ENCODE results near the gene LHFPL2.

The LHFPL2 gene

GRCh38 chr5:78527925-78528324, 120.6 kb downstream of the LHFPL2 start:
- peaks cover 6% of the 10 kb centered on the region for H3K4me1 ChIP-seq (ENCODE audit: insufficient read depth, low read length)
- H3K36me3 ChIP-seq (ENCODE audit: insufficient read depth, low read length) = no peaks in the 10 kb centered on the region
- H3K4me3 ChIP-seq (ENCODE audit: low read length) = no peak overlapping the region
- no peak overlapping the region for H2AFZ ChIP-seq (ENCODE audit: low read depth, low read length)
- H3K27me3 ChIP-seq (ENCODE audit: insufficient read depth, low read length) = no peaks in the 10 kb centered on the region
- no peaks in the 10 kb centered on the region for H3K9me3 ChIP-seq (ENCODE audit: low read length)

DNA sequence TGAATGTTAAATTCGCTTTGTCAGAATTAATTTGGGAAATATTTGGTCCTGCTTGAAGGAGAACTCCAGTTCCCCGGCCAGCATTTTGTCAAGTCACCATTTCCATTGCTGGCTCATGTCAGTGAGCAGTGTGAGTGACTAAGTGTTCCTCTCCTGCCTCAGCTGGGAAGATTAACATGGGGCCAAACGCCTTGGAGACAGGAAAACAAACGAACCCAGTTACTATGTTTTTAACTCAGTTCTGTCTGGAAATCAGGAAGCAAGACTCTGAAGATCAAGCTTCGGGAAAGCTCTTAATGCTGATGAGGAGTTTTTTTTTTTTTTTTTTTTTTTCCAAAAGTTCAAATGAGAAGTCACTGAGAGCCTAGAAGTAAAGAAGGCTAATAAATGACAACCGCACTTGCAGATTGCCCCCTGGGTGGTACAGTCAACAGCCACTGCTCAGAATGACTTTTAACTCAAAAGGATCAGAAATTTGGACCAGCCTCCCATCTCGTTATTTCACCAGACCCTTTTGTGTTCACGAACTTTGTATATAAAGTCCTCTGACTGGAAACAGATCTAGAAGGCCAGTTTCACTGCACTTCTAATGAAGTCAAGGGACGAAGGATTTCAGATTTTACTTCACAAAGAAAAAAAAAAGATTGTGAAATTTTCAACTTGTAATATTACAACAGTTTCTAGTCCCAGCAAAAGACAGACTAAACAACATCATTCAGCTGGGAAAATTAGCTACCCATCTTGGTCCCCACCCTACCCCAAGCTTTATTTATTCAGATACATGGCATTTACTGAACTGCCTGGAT, 121.3 kb downstream of the LHFPL2 start:
- Histone ChIP-seq H3K27me3 (ENCODE audit: insufficient read depth, low read length) (no peaks in the 10 kb centered on the region), H2AFZ (ENCODE audit: low read depth, low read length) (no peak overlapping the region), H3K4me3 (ENCODE audit: low read length) (no peak overlapping the region), H3K36me3 (ENCODE audit: insufficient read depth, low read length) (no peaks in the 10 kb centered on the region), H3K9me3 (ENCODE audit: low read length) (no peaks in the 10 kb centered on the region), H3K4me1 (ENCODE audit: insufficient read depth, low read length) (peaks cover 6% of the 10 kb centered on the region)

DNA sequence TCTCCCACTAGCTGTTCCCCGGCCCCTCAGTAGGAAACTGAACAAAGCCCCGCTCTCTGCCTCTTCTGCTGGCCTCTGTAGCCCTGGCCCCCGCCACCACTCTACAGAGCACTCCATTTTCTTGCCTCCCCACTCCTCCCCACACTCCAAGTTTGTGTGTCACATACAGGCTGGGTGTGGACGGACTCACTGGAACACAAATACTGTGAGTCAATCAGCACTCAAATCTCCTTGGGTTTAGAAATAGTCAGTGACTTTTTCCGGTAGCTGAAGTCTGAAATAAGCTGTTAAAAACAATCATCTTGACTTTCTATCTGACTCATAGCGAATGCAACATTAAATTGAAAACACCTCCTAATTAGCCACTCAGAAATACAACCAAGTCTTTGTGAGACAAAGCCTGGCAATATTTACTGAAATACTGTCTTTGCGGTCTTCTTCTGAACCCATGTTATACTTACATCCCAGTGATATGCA, 122.5 kb downstream of the LHFPL2 start:
- no peaks in the 10 kb centered on the region for H3K36me3 ChIP-seq (ENCODE audit: insufficient read depth, low read length)
- H3K27me3 ChIP-seq (ENCODE audit: insufficient read depth, low read length) = no peaks in the 10 kb centered on the region
- H3K4me1 ChIP-seq (ENCODE audit: insufficient read depth, low read length) = peaks cover 6% of the 10 kb centered on the region
- H2AFZ ChIP-seq (ENCODE audit: low read depth, low read length) = no peak overlapping the region
- H3K4me3 ChIP-seq (ENCODE audit: low read length) = no peak overlapping the region
- no peaks in the 10 kb centered on the region for H3K9me3 ChIP-seq (ENCODE audit: low read length)

DNA sequence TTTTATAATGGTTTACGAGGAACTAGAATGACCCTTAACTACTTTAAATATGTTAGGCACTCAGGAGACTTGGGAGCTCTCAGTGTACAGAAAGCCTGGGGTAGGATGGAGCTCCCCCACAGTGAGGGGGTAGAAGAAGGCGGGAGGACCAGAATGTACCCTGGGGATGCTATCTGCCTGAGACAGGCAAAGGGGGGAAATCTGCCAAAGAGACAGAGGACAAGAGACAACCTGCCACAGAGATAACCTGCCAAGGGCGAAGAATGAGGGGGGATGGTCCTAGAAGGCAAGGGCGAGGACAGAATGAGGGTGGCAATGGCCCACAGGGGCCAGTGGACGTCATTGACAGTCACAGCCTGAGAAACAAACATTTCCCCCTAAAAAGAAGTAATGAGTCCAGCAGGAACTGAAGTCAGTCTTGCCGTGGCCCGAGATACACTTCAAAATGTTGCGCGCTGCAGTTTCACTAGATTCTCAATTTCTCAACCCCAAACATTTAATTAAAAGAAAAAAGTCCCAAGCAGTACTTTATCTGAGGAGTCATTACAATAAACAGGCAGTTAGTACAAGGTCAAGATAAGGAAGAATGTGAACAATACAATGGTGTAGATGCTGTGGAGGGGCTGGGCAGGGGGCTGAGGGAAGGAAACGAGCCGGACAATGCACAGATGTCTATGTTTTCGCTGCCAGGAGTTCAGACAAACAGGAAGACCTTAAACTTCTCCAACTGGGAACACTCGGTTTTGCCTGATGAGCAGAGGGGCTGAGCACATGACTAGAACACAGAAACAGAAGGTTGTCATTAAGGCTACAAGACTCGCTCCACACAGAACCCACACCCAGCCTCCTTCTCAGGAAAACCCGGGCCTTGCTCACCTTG, 125.0 kb downstream of the LHFPL2 start:
- H2AFZ ChIP-seq (ENCODE audit: low read depth, low read length) = no peak overlapping the region
- H3K27me3 ChIP-seq (ENCODE audit: insufficient read depth, low read length) = no peaks in the 10 kb centered on the region
- no peak overlapping the region for H3K4me3 ChIP-seq (ENCODE audit: low read length)
- H3K9me3 ChIP-seq (ENCODE audit: low read length) = no peaks in the 10 kb centered on the region
- peaks cover 10% of the 10 kb centered on the region for H3K4me1 ChIP-seq (ENCODE audit: insufficient read depth, low read length)
- H3K36me3 ChIP-seq (ENCODE audit: insufficient read depth, low read length) = no peaks in the 10 kb centered on the region

DNA sequence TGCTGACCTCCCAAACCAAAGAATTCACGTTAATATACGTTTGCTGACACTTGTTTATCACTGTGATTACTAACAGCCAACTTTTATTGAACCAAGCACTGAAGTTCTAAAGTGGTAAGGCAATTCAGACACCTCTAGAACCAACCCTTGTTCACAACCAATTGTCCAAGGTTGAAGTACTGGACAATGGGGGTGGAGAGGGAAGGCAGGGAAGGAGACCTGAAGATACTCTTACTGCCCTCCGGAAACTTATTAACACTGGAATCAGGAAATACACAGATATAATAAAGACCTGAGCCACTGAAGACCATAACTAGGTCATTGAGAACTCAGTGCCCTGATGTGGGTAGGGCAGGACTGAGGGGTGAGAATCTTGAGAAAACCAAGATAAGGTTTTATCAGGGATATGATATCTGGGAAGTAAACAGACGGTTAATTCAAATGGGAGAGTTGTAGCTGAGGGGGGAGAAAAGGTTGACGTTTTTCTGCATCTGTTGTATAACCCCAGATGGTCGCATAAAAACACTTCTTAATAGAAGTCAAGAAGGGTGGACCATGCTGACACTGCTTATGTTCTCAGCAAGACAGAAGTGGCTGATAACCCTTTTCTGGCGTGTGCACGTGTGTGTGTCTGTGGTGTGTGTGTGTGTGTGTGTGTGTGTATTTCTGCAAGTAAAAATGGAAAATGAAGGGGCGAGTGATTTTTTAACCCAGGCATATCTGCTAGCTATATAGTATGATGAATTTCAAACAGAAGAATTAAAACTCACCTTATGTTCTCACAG, 125.9 kb downstream of the LHFPL2 start:
- Histone ChIP-seq H3K27me3 (ENCODE audit: insufficient read depth, low read length) (no peaks in the 10 kb centered on the region), H3K9me3 (ENCODE audit: low read length) (no peaks in the 10 kb centered on the region), H3K4me3 (ENCODE audit: low read length) (no peak overlapping the region), H2AFZ (ENCODE audit: low read depth, low read length) (no peak overlapping the region), H3K36me3 (ENCODE audit: insufficient read depth, low read length) (no peaks in the 10 kb centered on the region), H3K4me1 (ENCODE audit: insufficient read depth, low read length) (peaks cover 15% of the 10 kb centered on the region)

DNA sequence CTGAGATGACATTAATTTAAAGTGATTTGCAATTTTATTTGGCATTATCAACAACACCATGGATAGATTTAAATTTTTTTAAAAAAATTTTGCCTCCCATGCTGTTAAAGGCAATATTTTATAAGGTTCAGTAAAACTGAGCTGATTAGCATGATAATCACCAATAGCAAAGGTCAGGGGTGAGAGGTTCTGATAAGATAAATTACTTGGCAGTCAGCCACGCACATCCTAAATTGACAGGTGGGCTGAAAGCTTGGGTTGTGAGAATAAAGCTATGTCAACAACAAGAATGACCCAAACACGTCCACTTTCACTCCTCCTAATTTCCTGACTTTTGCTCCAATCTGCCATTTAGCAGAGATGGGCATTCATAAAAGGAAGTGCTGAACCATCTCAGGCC, 127.1 kb downstream of the LHFPL2 start:
- no peak overlapping the region for H3K4me3 ChIP-seq (ENCODE audit: low read length)
- H3K27me3 ChIP-seq (ENCODE audit: insufficient read depth, low read length) = no peaks in the 10 kb centered on the region
- H3K36me3 ChIP-seq (ENCODE audit: insufficient read depth, low read length) = no peaks in the 10 kb centered on the region

DNA sequence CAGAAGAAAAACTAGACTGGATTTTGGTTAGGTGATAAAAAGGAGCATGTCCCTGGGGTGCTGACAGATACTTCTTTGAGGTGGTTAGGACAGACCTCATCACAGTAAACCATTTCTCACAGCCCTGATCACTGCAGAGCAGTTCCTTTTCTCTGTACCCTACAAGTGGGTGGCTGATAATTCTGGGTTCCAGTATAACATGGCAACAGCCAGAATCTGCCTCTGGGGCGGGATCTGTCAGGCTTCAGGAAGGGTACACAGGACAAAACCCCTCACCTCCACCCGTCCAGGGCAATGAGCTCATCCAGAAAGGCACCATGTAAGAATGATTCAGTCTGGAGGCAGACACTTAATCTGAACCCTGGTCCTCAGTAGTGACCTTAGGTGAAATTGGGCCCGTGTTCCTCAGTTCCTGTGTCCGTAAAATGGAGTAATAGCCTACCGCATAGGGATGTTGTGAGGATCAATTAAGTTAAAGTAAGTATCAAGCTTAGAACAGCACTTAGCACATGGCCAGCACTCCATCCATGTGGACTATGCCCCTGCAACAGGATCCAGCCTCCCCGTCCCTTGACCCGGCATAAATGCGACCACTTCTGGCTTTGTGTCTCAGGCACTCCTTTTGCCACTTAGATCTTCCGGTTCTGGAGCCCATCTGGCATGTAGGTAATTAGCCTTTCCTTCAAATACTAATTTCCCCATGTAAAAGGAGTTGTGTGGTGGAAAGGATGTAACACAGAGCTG, 129.2 kb downstream of the LHFPL2 start:
- no peaks in the 10 kb centered on the region for H3K9me3 ChIP-seq (ENCODE audit: low read length)
- no peak overlapping the region for H3K4me3 ChIP-seq (ENCODE audit: low read length)
- no peak overlapping the region for H2AFZ ChIP-seq (ENCODE audit: low read depth, low read length)
- H3K4me1 ChIP-seq (ENCODE audit: insufficient read depth, low read length) = peaks cover 9% of the 10 kb centered on the region
- H3K36me3 ChIP-seq (ENCODE audit: insufficient read depth, low read length) = no peaks in the 10 kb centered on the region
- no peaks in the 10 kb centered on the region for H3K27me3 ChIP-seq (ENCODE audit: insufficient read depth, low read length)

More for the DNA sequence above, 127.1 kb downstream of the LHFPL2 start:
- peaks cover 11% of the 10 kb centered on the region for H3K4me1 ChIP-seq (ENCODE audit: insufficient read depth, low read length)
- no peaks in the 10 kb centered on the region for H3K9me3 ChIP-seq (ENCODE audit: low read length)
- no peak overlapping the region for H2AFZ ChIP-seq (ENCODE audit: low read depth, low read length)

DNA sequence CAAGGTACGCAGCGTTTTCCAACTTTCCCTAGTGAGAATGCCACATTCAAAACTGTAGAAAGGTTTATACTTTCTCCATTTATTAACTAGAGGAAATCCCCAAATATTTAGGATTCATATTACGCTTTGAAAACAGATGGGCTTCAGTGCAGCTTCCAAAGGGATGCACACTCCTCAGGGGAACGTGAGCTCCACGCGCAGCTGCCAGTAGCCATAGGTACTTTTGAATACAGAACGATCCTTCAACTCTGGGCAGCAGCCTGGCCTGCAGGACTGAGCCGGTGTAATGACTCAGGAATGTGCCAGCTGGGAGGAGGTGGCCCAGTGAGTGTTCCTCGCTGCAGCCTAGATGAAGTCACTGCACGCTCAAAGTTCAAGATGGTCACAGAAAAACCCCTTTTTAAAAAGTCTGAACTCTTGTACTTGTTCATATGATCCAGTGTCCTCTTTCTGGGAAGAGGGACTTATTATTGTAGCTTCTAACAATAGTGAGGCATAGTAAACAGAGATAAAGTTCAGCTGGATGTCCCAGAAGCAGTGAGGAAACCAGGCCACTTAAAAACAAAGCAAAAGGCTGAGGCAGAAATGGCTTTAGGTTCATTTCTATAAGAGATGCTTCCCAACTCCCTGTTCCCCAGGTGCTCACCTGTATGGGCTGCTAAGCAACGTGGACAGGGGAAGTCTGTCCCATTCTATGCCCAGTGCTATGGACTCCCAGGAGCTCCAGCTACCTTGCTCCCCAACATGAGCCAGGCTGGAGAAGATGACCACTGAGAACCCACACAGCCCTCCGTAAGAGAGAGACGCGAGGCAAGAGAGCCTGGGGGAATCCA, 130.0 kb downstream of the LHFPL2 start:
- Histone ChIP-seq H3K36me3 (ENCODE audit: insufficient read depth, low read length) (no peaks in the 10 kb centered on the region), H3K4me3 (ENCODE audit: low read length) (no peak overlapping the region), H2AFZ (ENCODE audit: low read depth, low read length) (no peak overlapping the region)

DNA sequence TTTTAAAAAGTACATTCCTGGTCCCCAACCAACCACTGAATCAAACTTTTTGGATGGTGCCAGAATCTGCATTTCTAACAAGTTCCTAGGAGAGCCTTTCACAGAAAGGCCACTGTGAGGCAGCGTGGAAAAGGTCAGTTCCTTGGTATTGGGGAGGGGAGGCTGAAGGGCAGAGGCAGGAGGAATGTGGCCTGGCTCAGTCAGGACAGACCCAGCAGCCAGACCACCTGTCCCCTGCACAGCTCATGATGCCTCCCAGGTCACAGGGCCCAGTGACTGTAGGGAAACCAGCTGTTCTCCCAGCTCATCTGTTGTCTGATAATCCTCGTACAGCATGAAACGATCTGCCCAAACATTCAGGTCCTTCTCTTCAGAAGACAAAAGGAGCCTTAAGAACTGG, 132.9 kb downstream of the LHFPL2 start:
- Histone ChIP-seq H3K4me3 (ENCODE audit: low read length) (no peak overlapping the region), H3K27me3 (ENCODE audit: insufficient read depth, low read length) (no peaks in the 10 kb centered on the region), H3K9me3 (ENCODE audit: low read length) (no peaks in the 10 kb centered on the region), H3K36me3 (ENCODE audit: insufficient read depth, low read length) (no peaks in the 10 kb centered on the region), H2AFZ (ENCODE audit: low read depth, low read length) (no peak overlapping the region), H3K4me1 (ENCODE audit: insufficient read depth, low read length) (peaks cover 14% of the 10 kb centered on the region)

More for the DNA sequence above, 130.0 kb downstream of the LHFPL2 start:
- H3K27me3 ChIP-seq (ENCODE audit: insufficient read depth, low read length) = no peaks in the 10 kb centered on the region
- H3K9me3 ChIP-seq (ENCODE audit: low read length) = no peaks in the 10 kb centered on the region
- peaks cover 9% of the 10 kb centered on the region for H3K4me1 ChIP-seq (ENCODE audit: insufficient read depth, low read length)

DNA sequence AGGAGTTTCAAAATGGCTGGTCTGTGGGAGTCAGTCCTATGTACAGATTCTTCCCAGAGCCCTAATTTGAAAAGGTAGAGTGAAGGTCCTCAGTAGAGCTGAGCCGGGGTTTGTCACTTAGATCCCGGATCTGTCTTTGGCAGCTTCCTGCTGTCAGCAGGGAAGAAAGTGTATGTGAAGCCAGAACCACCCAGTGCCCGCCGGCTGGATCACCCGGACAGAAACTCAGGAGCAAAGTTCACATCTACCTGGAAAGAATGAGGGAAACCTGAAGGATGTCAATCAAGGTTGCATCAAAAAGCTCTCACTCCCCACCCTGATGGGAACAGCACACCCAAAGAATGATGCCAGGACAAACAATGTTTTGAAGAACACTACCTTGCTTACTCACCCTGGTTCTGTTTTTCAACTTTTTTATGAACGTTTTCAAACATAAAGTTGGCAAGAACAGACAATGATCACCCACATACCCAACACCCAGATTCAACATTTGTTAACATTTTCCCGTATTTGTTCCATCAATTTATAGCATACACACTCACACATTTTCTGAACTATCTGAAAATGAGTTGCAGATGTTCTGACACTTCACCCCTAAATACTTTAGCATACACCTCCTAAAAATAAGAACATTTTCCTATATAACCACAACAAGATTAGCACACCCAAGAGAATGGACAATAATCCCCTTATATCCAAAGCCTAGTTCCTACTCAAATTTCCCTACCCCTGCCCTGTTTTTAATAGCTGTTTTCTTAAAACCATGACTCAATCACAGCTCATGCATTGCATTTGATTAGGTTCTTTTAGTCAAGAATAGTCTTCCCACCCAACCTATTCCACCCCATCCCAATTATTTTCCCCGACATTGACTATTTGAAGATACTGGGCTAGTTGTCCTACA, 133.9 kb downstream of the LHFPL2 start:
- no peak overlapping the region for H2AFZ ChIP-seq (ENCODE audit: low read depth, low read length)
- peaks cover 14% of the 10 kb centered on the region for H3K4me1 ChIP-seq (ENCODE audit: insufficient read depth, low read length)
- no peak overlapping the region for H3K4me3 ChIP-seq (ENCODE audit: low read length)
- H3K36me3 ChIP-seq (ENCODE audit: insufficient read depth, low read length) = no peaks in the 10 kb centered on the region
- no peaks in the 10 kb centered on the region for H3K27me3 ChIP-seq (ENCODE audit: insufficient read depth, low read length)
- no peaks in the 10 kb centered on the region for H3K9me3 ChIP-seq (ENCODE audit: low read length)

DNA sequence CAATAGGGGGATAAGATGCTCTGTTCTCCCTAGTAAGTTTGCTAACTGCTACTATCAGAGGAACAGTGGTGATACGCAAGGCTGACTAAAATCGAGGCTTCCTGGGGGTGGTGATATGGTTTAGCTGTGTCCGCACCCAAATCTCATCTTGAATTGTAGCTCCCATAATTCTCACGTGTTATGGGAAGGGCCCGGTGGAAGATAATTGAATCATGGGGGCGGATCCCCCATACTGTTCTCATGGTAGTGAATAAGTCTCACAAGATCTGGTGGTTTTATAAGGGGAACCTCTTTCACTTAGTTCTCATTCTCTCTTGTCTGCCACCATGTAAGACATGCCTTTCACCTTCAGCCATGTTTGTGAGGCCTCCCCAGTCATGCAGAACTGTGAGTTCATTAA, 135.1 kb downstream of the LHFPL2 start:
- Histone ChIP-seq H3K9me3 (ENCODE audit: low read length) (no peaks in the 10 kb centered on the region), H3K27me3 (ENCODE audit: insufficient read depth, low read length) (no peaks in the 10 kb centered on the region), H2AFZ (ENCODE audit: low read depth, low read length) (no peak overlapping the region), H3K36me3 (ENCODE audit: insufficient read depth, low read length) (no peaks in the 10 kb centered on the region), H3K4me1 (ENCODE audit: insufficient read depth, low read length) (peaks cover 10% of the 10 kb centered on the region), H3K4me3 (ENCODE audit: low read length) (no peak overlapping the region)

Data from neuron (in vitro differentiated cells).